ENCODE results near the gene SHTN1. TPM values are rescaled to one million over a fixed set of nuclear protein-coding genes. Genes with fewer than 3 reads are reported as not detected.

The SHTN1 gene
- 10 to 100 TPM; 20.9 to 55.5 (median 25.2) TPM for total RNA-seq

- peaks cover 12% of the 10 kb centered on the region for H3K4me1 ChIP-seq
- H3K4me3 ChIP-seq, result peak within 1 kb of the TSS; percentile 93
- no peaks in the 10 kb centered on the region for H3K9me3 ChIP-seq
- under 1% methylated on average over 29 of the region's 46 CpGs for WGBS
- peak; percentile 79 to 84 for DNase-seq (ENCODE audit: low spot score in 2 of 2)
- TF ChIP-seq POLR2A (IDR thresholded peaks at IDR 0.05) (no peak), POLR2AphosphoS5 (IDR thresholded peaks at IDR 0.05) (peak in 1 of 3 donors; percentile 33)
- H3K27ac ChIP-seq, result peak within 1 kb of the TSS; percentile 96
- H3K36me3 ChIP-seq, result no peaks in the 10 kb centered on the region
- no peaks in the 10 kb centered on the region for H3K27me3 ChIP-seq
Observed at GRCh38 chr10:117005026-117005526, at the start of gene SHTN1. TSS of gene SHTN1 (minus strand) at chr10:117005187. CDS start at chr10:117005079, 108 bp downstream.

- TF ChIP-seq CTCF (IDR thresholded peaks at IDR 0.05) (no peak), POLR2AphosphoS5 (IDR thresholded peaks at IDR 0.05) (no peak)
- H3K36me3 ChIP-seq, result no peaks in the 10 kb centered on the region
- WGBS, result 69% methylated on average over 1 of the region's 1 CpG
- H3K27me3 ChIP-seq, result no peaks in the 10 kb centered on the region
- H3K4me1 ChIP-seq, result no peaks in the 10 kb centered on the region
- no peak overlapping the region for H3K27ac ChIP-seq
- DNase-seq (ENCODE audit: low spot score in 2 of 2), result no peak
- no peak overlapping the region for H3K4me3 ChIP-seq
- H3K9me3 ChIP-seq, result no peaks in the 10 kb centered on the region
Observed at GRCh38 chr10:117053482-117053881, 48.5 kb upstream of the SHTN1 start.

- H3K36me3 ChIP-seq, result no peaks in the 10 kb centered on the region
- no peak overlapping the region for H3K4me3 ChIP-seq
- WGBS, result 83% methylated on average over 2 of the region's 2 CpGs
- no peak for TF ChIP-seq EP300 (IDR thresholded peaks at IDR 0.05)
- TF ChIP-seq POLR2AphosphoS5 (IDR thresholded peaks at IDR 0.05), result no peak
- no peak for TF ChIP-seq POLR2A (IDR thresholded peaks at IDR 0.05)
- no peak for TF ChIP-seq CTCF (IDR thresholded peaks at IDR 0.05)
- no peaks in the 10 kb centered on the region for H3K4me1 ChIP-seq
- DNase-seq (ENCODE audit: low spot score in 2 of 2), result no peak
- no peak overlapping the region for H3K27ac ChIP-seq
- peaks cover 3% of the 10 kb centered on the region for H3K9me3 ChIP-seq
- H3K27me3 ChIP-seq, result no peaks in the 10 kb centered on the region
Observed at GRCh38 chr10:117047947-117048346, 43.0 kb upstream of the SHTN1 start.

GRCh38 chr10:117016266-117016665 lies 11.3 kb upstream of the SHTN1 start:
- no peak for DNase-seq (ENCODE audit: low spot score in 2 of 2)
- TF ChIP-seq POLR2A (IDR thresholded peaks at IDR 0.05) (no peak), EP300 (IDR thresholded peaks at IDR 0.05) (no peak), CTCF (IDR thresholded peaks at IDR 0.05) (no peak), POLR2AphosphoS5 (IDR thresholded peaks at IDR 0.05) (no peak)
- Histone ChIP-seq H3K27ac (no peak overlapping the region), H3K4me3 (no peak overlapping the region), H3K36me3 (no peaks in the 10 kb centered on the region), H3K27me3 (no peaks in the 10 kb centered on the region), H3K4me1 (no peaks in the 10 kb centered on the region), H3K9me3 (no peaks in the 10 kb centered on the region)
- 90% methylated on average over 8 of the region's 8 CpGs for WGBS

GRCh38 chr10:117014835-117015234 lies 9.8 kb upstream of the SHTN1 start:
- no peaks in the 10 kb centered on the region for H3K36me3 ChIP-seq
- H3K4me1 ChIP-seq, result no peaks in the 10 kb centered on the region
- no peak for DNase-seq (ENCODE audit: low spot score in 2 of 2)
- TF ChIP-seq POLR2A (IDR thresholded peaks at IDR 0.05), result no peak
- TF ChIP-seq CTCF (IDR thresholded peaks at IDR 0.05), result no peak
- no peak for TF ChIP-seq EP300 (IDR thresholded peaks at IDR 0.05)
- no peak for TF ChIP-seq POLR2AphosphoS5 (IDR thresholded peaks at IDR 0.05)
- H3K4me3 ChIP-seq, result no peak overlapping the region
- H3K9me3 ChIP-seq, result no peaks in the 10 kb centered on the region
- no peak overlapping the region for H3K27ac ChIP-seq
- no peaks in the 10 kb centered on the region for H3K27me3 ChIP-seq

- Histone ChIP-seq H3K4me1 (peaks cover 10% of the 10 kb centered on the region), H3K27me3 (no peaks in the 10 kb centered on the region), H3K9me3 (no peaks in the 10 kb centered on the region), H3K27ac (no peak overlapping the region), H3K4me3 (no peak overlapping the region), H3K36me3 (no peaks in the 10 kb centered on the region)
- WGBS, result 91% methylated on average over 3 of the region's 3 CpGs
- no peak for TF ChIP-seq POLR2A (IDR thresholded peaks at IDR 0.05)
- TF ChIP-seq CTCF (IDR thresholded peaks at IDR 0.05), result no peak
- TF ChIP-seq POLR2AphosphoS5 (IDR thresholded peaks at IDR 0.05), result no peak
- TF ChIP-seq EP300 (IDR thresholded peaks at IDR 0.05), result no peak
- DNase-seq (ENCODE audit: low spot score in 2 of 2), result no peak
Observed at GRCh38 chr10:117007080-117007479, 2.1 kb upstream of the SHTN1 start.

Measured in suprapubic skin (tissue), 4 donors.